Testis (tissue), 3 donors: ENCODE results near the gene METTL26. TPM values are rescaled to one million over a fixed set of nuclear protein-coding genes. Genes with fewer than 3 reads are reported as not detected.

Experiments used
- DNase-seq: peaks from one replicate; pipeline ENCODE4 v3.0.0-alpha.2; 2019
- H3K27ac ChIP-seq, 2 donors: fragments of 200-600 bp; sonication (generic); one replicate each; pipeline ENCODE4 v1.5.1; 2019
- H3K27me3 ChIP-seq: fragments of 200-600 bp; sonication (generic); one replicate; pipeline ENCODE4 v1.5.1; 2019
- H3K36me3 ChIP-seq: fragments of 200-600 bp; sonication (generic); one replicate; pipeline ENCODE4 v1.5.1; 2017; ENCODE audit warnings: low read depth; ENCODE audit errors: missing control alignments
- H3K4me1 ChIP-seq: fragments of 200-600 bp; sonication (generic); one replicate; pipeline ENCODE4 v1.5.1; 2019
- H3K4me3 ChIP-seq, 2 donors: fragments of 200-600 bp; sonication (generic); one replicate each; pipeline ENCODE4 v1.5.1; 2017 to 2019
- H3K9me3 ChIP-seq: fragments of 200-600 bp; sonication (generic); one replicate; pipeline ENCODE4 v1.5.1; 2017
- POLR2A ChIP-seq: fragments of 450-650 bp; IDR thresholded peaks from one replicate; pipeline ENCODE4 v1.6.1; 2017; ENCODE audit warnings: antibody characterized with exemption, mild to moderate bottlenecking, moderate library complexity
- WGBS, 2 donors: methylation state at CpG; one replicate each; pipeline ENCODE4 v1.1.5; 2018; 5-methylcytosine and 5-hydroxymethylcytosine counted together
- intact Hi-C: fragments of 100-400 bp; cut with DNase I; formaldehyde crosslinking; loops from one replicate; pipeline ENCODE4 v1.15.1; 2023; ENCODE audit warnings: low total_unique reads
- polyA plus RNA-seq: library from polyadenylated mRNA; stranded (reverse); fragments of 350-450 nt; fragmentation: Illumina TruSeq; extraction: RNeasy Lipid Tissue Mini Kit (QIAGEN cat#74804); gene quantifications from one replicate; pipeline ENCODE4 v1.2.3, GENCODE V29; 2014; ENCODE audit warnings: low read depth, low replicate concordance; ENCODE audit not compliant: insufficient read depth
- total RNA-seq, 2 donors: library from RNA; depleted of rRNA; stranded (reverse); fragments of >200 nt; gene quantifications; one replicate each; pipeline ENCODE4 v1.2.3, GENCODE V29; 2016
- TF ChIP-seq, protein P1 (sequence below), 3 experiments: fragments of 450-650 bp in 2 of 3; fragments of 200-600 bp in 1 of 3; sonication (generic) in 1 of 3; IDR thresholded peaks; one replicate each; pipeline ENCODE4 v1.5.1; 2016 to 2019; ENCODE audit warnings: antibody characterized with exemption in 3 of 3, mild to moderate bottlenecking in 2 of 3, moderate library complexity in 1 of 3

Gene METTL26
- total and polyA plus RNA-seq, 3 donors from 2014 or later = 72.1 to 185 (median 161) TPM

GRCh38 chr16:668519-669171 is 32.5 kb upstream of the METTL26 start:
- no peaks in the 10 kb centered on the region for H3K9me3 ChIP-seq
- TF ChIP-seq POLR2A = no peak
- TF ChIP-seq, protein P1, sequence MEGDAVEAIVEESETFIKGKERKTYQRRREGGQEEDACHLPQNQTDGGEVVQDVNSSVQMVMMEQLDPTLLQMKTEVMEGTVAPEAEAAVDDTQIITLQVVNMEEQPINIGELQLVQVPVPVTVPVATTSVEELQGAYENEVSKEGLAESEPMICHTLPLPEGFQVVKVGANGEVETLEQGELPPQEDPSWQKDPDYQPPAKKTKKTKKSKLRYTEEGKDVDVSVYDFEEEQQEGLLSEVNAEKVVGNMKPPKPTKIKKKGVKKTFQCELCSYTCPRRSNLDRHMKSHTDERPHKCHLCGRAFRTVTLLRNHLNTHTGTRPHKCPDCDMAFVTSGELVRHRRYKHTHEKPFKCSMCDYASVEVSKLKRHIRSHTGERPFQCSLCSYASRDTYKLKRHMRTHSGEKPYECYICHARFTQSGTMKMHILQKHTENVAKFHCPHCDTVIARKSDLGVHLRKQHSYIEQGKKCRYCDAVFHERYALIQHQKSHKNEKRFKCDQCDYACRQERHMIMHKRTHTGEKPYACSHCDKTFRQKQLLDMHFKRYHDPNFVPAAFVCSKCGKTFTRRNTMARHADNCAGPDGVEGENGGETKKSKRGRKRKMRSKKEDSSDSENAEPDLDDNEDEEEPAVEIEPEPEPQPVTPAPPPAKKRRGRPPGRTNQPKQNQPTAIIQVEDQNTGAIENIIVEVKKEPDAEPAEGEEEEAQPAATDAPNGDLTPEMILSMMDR (IDR thresholded peaks at IDR 0.05) = no peak
- 4 to 14% methylated on average over 7 to 40 of the region's 50 CpGs for whole genome bisulfite sequencing, 2 donors
- H3K4me3 ChIP-seq = peak overlapping the region; percentile 85 to 98
- peak overlapping the region; percentile 77 to 80 for H3K27ac ChIP-seq
- intact Hi-C loops = loop anchor here (10.0 kb wide), 1 partner anchor 84 kb away; no protein-coding TSS in a partner anchor
- no peaks in the 10 kb centered on the region for H3K36me3 ChIP-seq
- DNase-seq = no peak
- H3K4me1 ChIP-seq = peaks cover 13% of the 10 kb centered on the region
- H3K27me3 ChIP-seq = no peaks in the 10 kb centered on the region

GRCh38 chr16:667780-668518 is 31.8 kb upstream of the METTL26 start, which contains the start of gene RHOT2:
Gene RHOT2 (plus strand): TSS chr16:668132. CDS start chr16:668200, 68 bp downstream.
- intact Hi-C loops = loop anchor here (10.0 kb wide), 1 partner anchor 83 kb away; no protein-coding TSS in a partner anchor
- no peaks in the 10 kb centered on the region for H3K9me3 ChIP-seq
- peak within 1 kb of the TSS; percentile 85 to 98 for H3K4me3 ChIP-seq
- peak; percentile 95 for DNase-seq
- H3K27ac ChIP-seq = peak within 1 kb of the TSS; percentile 77 to 80
- H3K36me3 ChIP-seq = no peaks in the 10 kb centered on the region
- peaks cover 13% of the 10 kb centered on the region for H3K4me1 ChIP-seq
- no peaks in the 10 kb centered on the region for H3K27me3 ChIP-seq
- no peak for TF ChIP-seq POLR2A
- TF ChIP-seq, protein P1 (IDR thresholded peaks at IDR 0.05) = peak; percentile 83 to 98 (median 93)
- WGBS, 2 donors = 0 to 1% methylated on average over 2 to 53 of the region's 78 CpGs

- Histone ChIP-seq H3K36me3 (no peaks in the 10 kb centered on the region), H3K27ac (peak overlapping the region; percentile 77 to 80), H3K27me3 (no peaks in the 10 kb centered on the region), H3K9me3 (no peaks in the 10 kb centered on the region), H3K4me3 (peak overlapping the region in 1 of 2 donors; percentile 98), H3K4me1 (peaks cover 13% of the 10 kb centered on the region)
- WGBS, 2 donors = 68 to 82% methylated on average over 8 to 22 of the region's 22 CpGs
- DNase-seq = no peak
- intact Hi-C loops = loop anchor here (10.0 kb wide), 1 partner anchor 82 kb away; no protein-coding TSS in a partner anchor
- TF ChIP-seq, protein P1 (IDR thresholded peaks at IDR 0.05) = no peak
- TF ChIP-seq POLR2A = no peak
Measured at GRCh38 chr16:667113-667779, 31.1 kb upstream of the METTL26 start.

GRCh38 chr16:666572-666971 is 30.5 kb upstream of the METTL26 start:
- Histone ChIP-seq H3K36me3 (no peaks in the 10 kb centered on the region), H3K4me1 (peaks cover 13% of the 10 kb centered on the region), H3K9me3 (no peaks in the 10 kb centered on the region), H3K27ac (no peak overlapping the region), H3K27me3 (no peaks in the 10 kb centered on the region), H3K4me3 (no peak overlapping the region)
- intact Hi-C loops = loop anchor here (10.0 kb wide), 1 partner anchor 82 kb away; no protein-coding TSS in a partner anchor
- DNase-seq = no peak
- WGBS, 2 donors = 87 to 97% methylated on average over 10 to 13 of the region's 13 CpGs
- no peak for TF ChIP-seq POLR2A
- TF ChIP-seq, protein P1 (IDR thresholded peaks at IDR 0.05) = no peak
